H1 (cell line): ENCODE data around the gene DRAP1. TPM values are rescaled to one million over a fixed set of nuclear protein-coding genes. Genes with fewer than 3 reads are reported as not detected.

Experiments
- CTCF ChIA-PET: fragments of 300-600 bp; sonication (Branson Sonifier 250); formaldehyde crosslinking; loops from one replicate; lab custom pipeline; 2021; ENCODE audit not compliant: partially characterized antibody; lab: Charles Lee
- POLR2A ChIA-PET: fragments of 300-600 bp; sonication (Branson Sonifier 250); formaldehyde crosslinking; loops from one replicate; lab custom pipeline; 2021; ENCODE audit warnings: inconsistent platforms; ENCODE audit not compliant: partially characterized antibody; lab: Charles Lee
- DNase-seq, 2 experiments: peaks; one replicate each; pipeline versions ENCODE4 v3.0.0 to v3.0.0-alpha.2; 2010 to 2022; ENCODE audit warnings: low spot score in 2 of 2, low read depth in 1 of 2, mixed read lengths in 1 of 2
- FAIRE-seq: peaks from 2 replicates; lab custom pipeline; 2011; peaks lifted over from hg19 to GRCh38; lab: Jason Lieb, UNC
- H2AFZ ChIP-seq: 2 replicates; pipeline ENCODE4 v1.8.1; 2012; ENCODE audit warnings: low read length, inconsistent platforms
- H2AK5ac ChIP-seq: 2 replicates; pipeline ENCODE4 v1.6.1; 2013; ENCODE audit warnings: low read depth, low read length
- H2BK120ac ChIP-seq: replicated peaks from 2 replicates; pipeline ENCODE3; 2013; ENCODE audit warnings: low read depth, low read length, inconsistent platforms
- H2BK12ac ChIP-seq: 2 replicates; pipeline ENCODE4 v1.6.1; 2013; ENCODE audit warnings: low read depth, low read length
- H2BK15ac ChIP-seq: 2 replicates; pipeline ENCODE4 v1.6.1; 2013; ENCODE audit warnings: low read length
- H2BK20ac ChIP-seq: 2 replicates; pipeline ENCODE4 v1.6.1; 2013; ENCODE audit warnings: low read length
- H2BK5ac ChIP-seq: 2 replicates; pipeline ENCODE4 v1.6.1; 2013; ENCODE audit warnings: low read depth, low read length
- H3K14ac ChIP-seq: 2 replicates; pipeline ENCODE4 v1.6.1; 2013; ENCODE audit warnings: inconsistent platforms; ENCODE audit not compliant: insufficient read length
- H3K18ac ChIP-seq: 2 replicates; pipeline ENCODE4 v1.6.1; 2013; ENCODE audit warnings: low read length; ENCODE audit errors: extremely low read depth
- H3K23ac ChIP-seq: 2 replicates; pipeline ENCODE4 v1.6.1; 2013; ENCODE audit warnings: inconsistent platforms; ENCODE audit not compliant: insufficient read length
- H3K23me2 ChIP-seq: 2 replicates; pipeline ENCODE4 v1.6.1; 2013; ENCODE audit warnings: low read depth, low read length
- H3K27ac ChIP-seq: 2 replicates; pipeline ENCODE4 v1.6.1; 2011; ENCODE audit warnings: low read depth, low read length, inconsistent platforms
- H3K27me3 ChIP-seq, 4 experiments: replicated peaks in 1 of 4; 1 replicate in 1 of 4; 2 replicates in 3 of 4; pipeline versions ENCODE4 v1.6.1 to v1.8.1; 2011 to 2013; ENCODE audit warnings: low read length in 3 of 4, mild to moderate bottlenecking in 3 of 4, inconsistent platforms in 2 of 4, mixed read lengths in 2 of 4, moderate library complexity in 1 of 4; ENCODE audit not compliant: control insufficient read depth in 3 of 4, insufficient read depth in 3 of 4; ENCODE audit errors: extremely low read depth in 1 of 4
- H3K36me3 ChIP-seq, 4 experiments: 2 replicates each; pipeline versions ENCODE4 v1.6.1 to v1.8.1; 2011 to 2013; ENCODE audit warnings: mild to moderate bottlenecking in 4 of 4, low read length in 3 of 4, moderate library complexity in 2 of 4, control low read depth in 1 of 4, inconsistent platforms in 1 of 4; ENCODE audit not compliant: insufficient read depth in 4 of 4, control insufficient read depth in 2 of 4
- H3K4ac ChIP-seq: replicated peaks from 2 replicates; pipeline ENCODE3; 2013; ENCODE audit warnings: low read length, low read depth, mixed read lengths, inconsistent platforms; ENCODE audit not compliant: insufficient read length
- H3K4me1 ChIP-seq, 4 experiments: replicated peaks in 1 of 4; 1 replicate in 1 of 4; 2 replicates in 3 of 4; pipeline versions ENCODE4 v1.6.1 to v1.8.1; 2011 to 2013; ENCODE audit warnings: low read length in 3 of 4, inconsistent platforms in 2 of 4, mixed read lengths in 1 of 4; ENCODE audit not compliant: insufficient read depth in 4 of 4, control insufficient read depth in 3 of 4
- H3K4me2 ChIP-seq, 2 experiments: 2 replicates each; pipeline versions ENCODE4 v1.6.1 to v1.8.1; 2011 to 2013; ENCODE audit warnings: low read depth in 2 of 2, low read length in 2 of 2, control low read depth in 1 of 2, inconsistent platforms in 1 of 2, mild to moderate bottlenecking in 1 of 2; ENCODE audit not compliant: insufficient read depth in 1 of 2
- H3K4me3 ChIP-seq, 4 experiments: fragments of 200-600, 300-600 bp in 1 of 4; sonication (generic), shearing (Covaris generic), sonication (Bioruptor Twin) in 1 of 4; 2 replicates each; pipeline versions ENCODE4 v1.5.1 to v1.8.1; 2011 to 2016; ENCODE audit warnings: low read length in 4 of 4, low read depth in 3 of 4, control low read depth in 2 of 4, inconsistent platforms in 2 of 4, mild to moderate bottlenecking in 2 of 4, mixed read lengths in 1 of 4, moderate library complexity in 1 of 4; ENCODE audit not compliant: insufficient read depth in 2 of 4; ENCODE audit errors: extremely low read depth in 1 of 4
- H3K56ac ChIP-seq: replicated peaks from 2 replicates; pipeline ENCODE3; 2013; ENCODE audit warnings: low read depth, mild to moderate bottlenecking, mixed read lengths, low read length, inconsistent platforms; ENCODE audit not compliant: insufficient read length
- H3K79me1 ChIP-seq: 2 replicates; pipeline ENCODE4 v1.6.1; 2013; ENCODE audit warnings: low read depth, low read length, control low read depth
- H3K79me2 ChIP-seq, 2 experiments: 2 replicates each; pipeline versions ENCODE4 v1.6.1 to v1.8.1; 2012 to 2013; ENCODE audit warnings: low read length in 2 of 2, mild to moderate bottlenecking in 2 of 2, inconsistent platforms in 1 of 2; ENCODE audit not compliant: insufficient read depth in 2 of 2, control insufficient read depth in 1 of 2
- H3K9ac ChIP-seq, 4 experiments: replicated peaks in 1 of 4; 1 replicate in 1 of 4; 2 replicates in 3 of 4; pipeline versions ENCODE4 v1.6.1 to v1.8.1; 2011 to 2013; ENCODE audit warnings: low read depth in 3 of 4, low read length in 3 of 4, control low read depth in 2 of 4, mild to moderate bottlenecking in 2 of 4, moderate library complexity in 2 of 4, inconsistent platforms in 1 of 4; ENCODE audit errors: extremely low read depth in 1 of 4
- H3K9me3 ChIP-seq, 2 experiments: 2 replicates each; pipeline versions ENCODE4 v1.6.1 to v1.8.1; 2012 to 2013; ENCODE audit warnings: mild to moderate bottlenecking in 2 of 2, moderate library complexity in 2 of 2, control low read depth in 1 of 2, inconsistent platforms in 1 of 2, low read depth in 1 of 2, low read length in 1 of 2, mixed read lengths in 1 of 2; ENCODE audit not compliant: insufficient read depth in 2 of 2
- H4K20me1 ChIP-seq, 2 experiments: replicated peaks in 1 of 2; 2 replicates each; pipeline versions ENCODE3 to v1.8.1; 2011 to 2013; ENCODE audit warnings: inconsistent platforms in 2 of 2, low read length in 2 of 2, mild to moderate bottlenecking in 1 of 2; ENCODE audit not compliant: insufficient read depth in 2 of 2, control insufficient read depth in 1 of 2
- H4K5ac ChIP-seq: 2 replicates; pipeline ENCODE4 v1.6.1; 2013; ENCODE audit warnings: low read length, low read depth, mixed read lengths, inconsistent platforms; ENCODE audit not compliant: insufficient read length
- H4K8ac ChIP-seq: 2 replicates; pipeline ENCODE4 v1.8.0; 2013; ENCODE audit warnings: mild to moderate bottlenecking, moderate library complexity, low read length, inconsistent platforms; ENCODE audit not compliant: insufficient read depth; ENCODE audit errors: extremely low read depth
- H4K91ac ChIP-seq: replicated peaks from 2 replicates; pipeline ENCODE3; 2013; ENCODE audit warnings: low read length, mixed read lengths, inconsistent platforms; ENCODE audit not compliant: insufficient read length
- CBX8 ChIP-seq: fragments of 300-800, 300-1000 bp; sonication (generic); IDR thresholded peaks from 2 replicates; pipeline ENCODE4 v1.7.1; 2016; ENCODE audit warnings: low read depth, low read length, borderline replicate concordance
- KDM4A ChIP-seq: IDR thresholded peaks from one replicate; pipeline ENCODE4 v1.7.1; 2012; ENCODE audit warnings: low read depth, mild to moderate bottlenecking, moderate library complexity, low read length, inconsistent platforms; ENCODE audit not compliant: severe bottlenecking
- RFX5 ChIP-seq: IDR thresholded peaks from 2 replicates; pipeline ENCODE4 v1.6.1; 2011; ENCODE audit warnings: low read depth, low read length, improper control_type of control experiment, borderline replicate concordance
- WGBS, 2 experiments: shearing (Covaris generic) in 1 of 2; methylation state at CpG; one replicate each; pipeline versions ENCODE4 v1.1.6 to v1.1.7; 2013 to 2015; ENCODE audit warnings: low lambda C conversion rate in 2 of 2, mixed read lengths in 2 of 2, inconsistent platforms in 1 of 2, low coverage in 1 of 2, missing lambda C conversion rate in 1 of 2; ENCODE audit not compliant: insufficient replicate concordance in 2 of 2, insufficient coverage in 1 of 2, insufficient read length in 1 of 2; ENCODE audit errors: extremely low coverage in 1 of 2, missing lambda C conversion rate in 1 of 2; 5-methylcytosine and 5-hydroxymethylcytosine counted together
- polyA plus RNA-seq, 7 experiments: library from polyadenylated mRNA; depleted of rRNA in 3 of 7; stranded (reverse) in 5 of 7; unstranded in 2 of 7; fragments of >200 nt in 5 of 7; fragments of 200-250 nt in 2 of 7; gene quantifications; 1 replicate in 5 of 7; 2 replicates in 1 of 7; 4 replicates in 1 of 7; pipeline versions ENCODE4 v1.2.1 to v1.2.3, GENCODE V29; 2011 to 2013; ENCODE audit warnings: missing spikeins in 2 of 7, mixed read lengths in 2 of 7
- total RNA-seq: library from RNA; stranded (reverse); fragmentation: NEBNext Ultra II Directional; extraction: Animal tissue kit (Norgen Biotek cat#: 25700); gene quantifications from 2 replicates; pipeline ENCODE4 v1.2.1, GENCODE V29; 2021

DRAP1 gene
- total and polyA plus RNA-seq, 2 of the 8 experiments (the other 6 are each of a cell fraction or from before 2014, with no cell fraction given) = 62.5 to 98.7 TPM

- ChIA-PET CTCF (interaction anchor here (1.1 to 8.9 kb wide), 9 partner anchors 9 to 93 kb away, joined by 3 to 210 read pairs (median 10); partner anchors contain the start of genes CCDC85B, CFL1, FIBP and MUS81), POLR2A (interaction anchor here (1.1 to 39.7 kb wide), 4 partner anchors 2 to 88 kb away, joined by 3 to 1071 read pairs (median 538); partner anchors contain the start of genes CCDC85B, CFL1, CTSW and EFEMP2)
- Histone ChIP-seq H3K4ac (no peak within 1 kb of the TSS), H3K36me3 (no peaks in the 10 kb centered on the region), H3K14ac (no peak within 1 kb of the TSS), H2BK12ac (no peak within 1 kb of the TSS), H4K20me1 (peaks cover 0 to 2% of the 10 kb centered on the region in 2 experiments), H3K4me2 (peak within 1 kb of the TSS; percentile 83 to 90), H3K27ac (no peak within 1 kb of the TSS), H4K91ac (peak within 1 kb of the TSS; percentile 65), H3K9ac (peak within 1 kb of the TSS in 2 of 4 experiments; percentile 7 to 12; a peak in 1 of 7 replicates), H3K27me3 (peaks cover 0 to 35% (median 15%) of the 10 kb centered on the region in 4 experiments; a peak in 4 of 7 replicates), H2AK5ac (peak within 1 kb of the TSS; percentile 40; the same call in 1 of the 2 replicates), H3K4me3 (peak within 1 kb of the TSS; percentile 49 to 77 (median 68)), H2AFZ (peak within 1 kb of the TSS; percentile 28; the same call in 1 of the 2 replicates), H2BK5ac (no peak within 1 kb of the TSS; the same call in 1 of the 2 replicates), H3K79me1 (no peaks in the 10 kb centered on the region; the same call in 1 of the 2 replicates), H4K8ac (peak within 1 kb of the TSS; percentile 71), H3K23ac (no peak within 1 kb of the TSS), H4K5ac (peak within 1 kb of the TSS; percentile 57), H3K18ac (peak within 1 kb of the TSS; percentile 78), H3K79me2 (no peaks in the 10 kb centered on the region), H3K56ac (peak within 1 kb of the TSS; percentile 77), H3K9me3 (no peaks in the 10 kb centered on the region), H3K23me2 (peaks cover 7% of the 10 kb centered on the region; the same call in 1 of the 2 replicates), H2BK120ac (no peak within 1 kb of the TSS), H2BK20ac (no peak within 1 kb of the TSS), H2BK15ac (no peak within 1 kb of the TSS), H3K4me1 (peaks cover 0 to 10% (median 3%) of the 10 kb centered on the region in 4 experiments; a peak in 5 of 7 replicates)
- DNase-seq (peak in 1 of 2 experiments; percentile 61), FAIRE-seq (no peak)
- TF ChIP-seq RFX5 (no peak), KDM4A (peak; percentile 58), CBX8 (no peak)
- WGBS, 2 experiments = 8% methylated on average over 9 of the region's 69 CpGs; no CpG with 5 or more reads in 1 of the 2 experiments
These were observed 46.5 kb upstream of the DRAP1 start, which contains the start of gene EFEMP2 for GRCh38 chr11:65872586-65873317. EFEMP2 (minus strand) TSS chr11:65872800; CDS start chr11:65872354, 446 bp downstream.
